ENCODE results near the gene TMPRSS11B. TPM values are rescaled to one million over a fixed set of nuclear protein-coding genes. Genes with fewer than 3 reads are reported as not detected.

The TMPRSS11B gene
- total RNA-seq, 1 donor = not detected

GRCh38 chr4:68278029-68278428 is 32.5 kb upstream of the TMPRSS11B start:
- no peak overlapping the region for H3K4me3 ChIP-seq (ENCODE audit: low read depth, low read length)
- TF ChIP-seq CTCF (IDR thresholded peaks at IDR 0.05; ENCODE audit: insufficient read depth, low read length) = no peak
- DNase-seq (ENCODE audit: low read depth) = no peak

DNA sequence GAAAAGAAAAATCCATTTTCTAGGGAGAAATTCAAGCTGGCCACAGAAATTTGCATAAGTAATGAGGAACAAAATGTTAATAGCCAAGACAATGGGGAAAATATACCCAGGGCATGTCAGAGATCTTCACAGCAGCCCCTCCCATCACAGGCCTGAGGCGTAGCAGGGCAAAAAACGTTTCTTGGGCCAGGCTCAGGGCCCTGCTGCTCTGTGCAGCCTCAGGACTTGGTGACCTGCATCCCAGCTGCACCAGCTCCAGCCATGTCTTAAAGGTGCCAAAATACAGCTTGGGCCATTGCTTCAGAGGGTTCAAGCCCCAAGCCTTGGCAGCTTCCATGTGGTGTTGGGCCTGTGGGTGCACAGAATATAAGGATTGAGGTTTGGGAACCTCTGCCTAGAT is 32.1 kb upstream of the TMPRSS11B start:
- H3K4me3 ChIP-seq (ENCODE audit: low read depth, low read length) = no peak overlapping the region
- no peak for TF ChIP-seq CTCF (IDR thresholded peaks at IDR 0.05; ENCODE audit: insufficient read depth, low read length)

DNA sequence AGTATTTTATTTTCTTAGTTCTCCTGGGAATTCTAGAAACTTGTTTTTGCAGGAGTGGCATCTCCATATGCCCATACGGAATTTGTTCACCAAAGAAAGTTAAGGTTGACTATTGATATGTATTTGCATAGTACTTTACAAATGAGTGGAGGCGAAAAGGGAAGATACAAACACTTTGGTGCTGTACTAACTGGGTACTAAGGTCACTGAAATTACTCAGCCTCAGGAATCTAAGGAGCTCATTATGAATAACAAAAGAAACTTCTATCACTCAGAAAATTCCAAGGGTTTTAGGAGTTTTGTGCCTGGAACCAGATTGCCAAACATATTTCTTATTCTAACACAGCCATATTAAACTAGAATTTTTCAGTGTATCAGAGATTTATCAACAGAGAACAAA is 27.4 kb upstream of the TMPRSS11B start:
- no peak for TF ChIP-seq CTCF (IDR thresholded peaks at IDR 0.05; ENCODE audit: insufficient read depth, low read length)
- peak; percentile 8 for DNase-seq (ENCODE audit: low read depth)
- H3K4me3 ChIP-seq (ENCODE audit: low read depth, low read length) = no peak overlapping the region

More for the DNA sequence above, 32.1 kb upstream of the TMPRSS11B start:
- no peak for DNase-seq (ENCODE audit: low read depth)

- peak overlapping the region; percentile 51 for H3K4me3 ChIP-seq (ENCODE audit: low read depth, low read length)
- no peak for TF ChIP-seq CTCF (IDR thresholded peaks at IDR 0.05; ENCODE audit: insufficient read depth, low read length)
- peak; percentile 21 for DNase-seq (ENCODE audit: low read depth)
Measured at GRCh38 chr4:68272380-68272779, 26.9 kb upstream of the TMPRSS11B start.

GRCh38 chr4:68271851-68272357 is 26.4 kb upstream of the TMPRSS11B start:
- peak; percentile 75 for TF ChIP-seq CTCF (IDR thresholded peaks at IDR 0.05; ENCODE audit: insufficient read depth, low read length)
- H3K4me3 ChIP-seq (ENCODE audit: low read depth, low read length) = peak overlapping the region; percentile 51
- DNase-seq (ENCODE audit: low read depth) = peak; percentile 81

DNA sequence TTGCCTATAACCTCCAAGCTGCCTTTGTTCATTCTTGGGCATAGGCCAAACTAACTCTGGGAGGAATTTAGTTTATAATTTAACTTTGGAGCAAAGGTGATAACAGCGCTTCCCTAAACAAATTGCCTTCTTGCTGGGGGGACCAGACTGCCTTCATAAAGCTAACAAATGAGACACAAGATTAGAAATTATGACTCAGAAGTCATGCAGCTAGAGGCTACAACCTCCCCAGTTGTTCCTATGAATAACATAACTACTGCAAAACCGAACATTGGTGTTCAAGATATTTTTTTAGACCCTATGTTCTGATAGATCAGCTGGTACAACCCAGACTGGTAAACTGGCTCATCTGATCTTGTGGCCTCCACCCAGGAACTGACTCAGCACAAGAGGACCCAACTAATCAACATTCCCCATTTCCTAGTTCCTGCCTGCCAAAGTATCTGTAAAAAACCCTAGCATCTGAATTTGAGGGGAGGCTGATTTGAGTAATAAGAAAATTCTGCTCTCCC is 22.0 kb upstream of the TMPRSS11B start:
- DNase-seq (ENCODE audit: low read depth) = peak; percentile 61
- H3K4me3 ChIP-seq (ENCODE audit: low read depth, low read length) = no peak overlapping the region
- no peak for TF ChIP-seq CTCF (IDR thresholded peaks at IDR 0.05; ENCODE audit: insufficient read depth, low read length)
